Gastrocnemius medialis (tissue), 4 donors: Measurements from ENCODE around the gene C13orf42.

Source experiments
- POLR2A ChIP-seq, 2 donors: fragments of 450-650 bp; IDR thresholded peaks; one replicate each; pipeline ENCODE4 v1.6.1; 2017; ENCODE audit warnings: antibody characterized with exemption in 2 of 2, mild to moderate bottlenecking in 2 of 2, moderate library complexity in 2 of 2
- TF ChIP-seq, protein P1 (sequence below), 5 experiments: fragments of 450-650 bp in 3 of 5; fragments of 200-600 bp in 2 of 5; sonication (generic) in 2 of 5; IDR thresholded peaks in 4 of 5; conservative IDR thresholded peaks in 1 of 5; 1 replicate in 4 of 5; 2 replicates in 1 of 5; pipeline ENCODE4 v1.5.1; 2016 to 2019; ENCODE audit warnings: antibody characterized with exemption in 5 of 5, mild to moderate bottlenecking in 3 of 5, moderate library complexity in 3 of 5

DNA sequence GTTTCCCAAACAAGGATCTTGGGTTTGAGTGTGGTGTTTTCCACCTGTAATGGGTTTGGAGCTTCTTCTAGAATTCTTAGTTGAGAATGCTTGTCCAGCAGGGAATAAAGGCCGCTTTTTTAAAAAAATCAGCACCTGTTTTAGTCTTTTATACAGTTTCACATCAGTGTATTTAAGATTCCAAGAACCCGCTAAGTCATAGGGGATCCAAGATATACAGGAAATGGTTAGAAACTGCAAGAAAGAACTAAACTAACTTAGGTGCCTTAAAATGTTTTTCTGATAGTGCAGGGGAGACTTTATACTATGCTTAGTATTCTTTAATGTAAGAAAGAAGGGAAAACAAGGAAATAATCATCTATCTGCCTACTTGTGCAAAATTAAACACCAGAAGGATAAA is 74.7 kb downstream of the C13orf42 start:
- TF ChIP-seq, protein P1, sequence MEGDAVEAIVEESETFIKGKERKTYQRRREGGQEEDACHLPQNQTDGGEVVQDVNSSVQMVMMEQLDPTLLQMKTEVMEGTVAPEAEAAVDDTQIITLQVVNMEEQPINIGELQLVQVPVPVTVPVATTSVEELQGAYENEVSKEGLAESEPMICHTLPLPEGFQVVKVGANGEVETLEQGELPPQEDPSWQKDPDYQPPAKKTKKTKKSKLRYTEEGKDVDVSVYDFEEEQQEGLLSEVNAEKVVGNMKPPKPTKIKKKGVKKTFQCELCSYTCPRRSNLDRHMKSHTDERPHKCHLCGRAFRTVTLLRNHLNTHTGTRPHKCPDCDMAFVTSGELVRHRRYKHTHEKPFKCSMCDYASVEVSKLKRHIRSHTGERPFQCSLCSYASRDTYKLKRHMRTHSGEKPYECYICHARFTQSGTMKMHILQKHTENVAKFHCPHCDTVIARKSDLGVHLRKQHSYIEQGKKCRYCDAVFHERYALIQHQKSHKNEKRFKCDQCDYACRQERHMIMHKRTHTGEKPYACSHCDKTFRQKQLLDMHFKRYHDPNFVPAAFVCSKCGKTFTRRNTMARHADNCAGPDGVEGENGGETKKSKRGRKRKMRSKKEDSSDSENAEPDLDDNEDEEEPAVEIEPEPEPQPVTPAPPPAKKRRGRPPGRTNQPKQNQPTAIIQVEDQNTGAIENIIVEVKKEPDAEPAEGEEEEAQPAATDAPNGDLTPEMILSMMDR (IDR thresholded peaks at IDR 0.05 in 4 of 5, conservative IDR thresholded peaks at IDR 0.05 in 1 of 5), result no peak
- no peak for TF ChIP-seq POLR2A (IDR thresholded peaks at IDR 0.05)
